HL-60 (cell line): ENCODE data around the gene TCF3.

ENCODE experiments used
- POLR2AphosphoS5 ChIP-seq: IDR thresholded peaks from 2 replicates; pipeline ENCODE4 v1.6.1; 2012; ENCODE audit warnings: low read depth
- TF ChIP-seq, protein P1 (sequence below): IDR thresholded peaks from one replicate; pipeline ENCODE4 v1.5.1; 2011; ENCODE audit warnings: low read length, control low read depth, inconsistent platforms; ENCODE audit not compliant: insufficient read depth

DNA sequence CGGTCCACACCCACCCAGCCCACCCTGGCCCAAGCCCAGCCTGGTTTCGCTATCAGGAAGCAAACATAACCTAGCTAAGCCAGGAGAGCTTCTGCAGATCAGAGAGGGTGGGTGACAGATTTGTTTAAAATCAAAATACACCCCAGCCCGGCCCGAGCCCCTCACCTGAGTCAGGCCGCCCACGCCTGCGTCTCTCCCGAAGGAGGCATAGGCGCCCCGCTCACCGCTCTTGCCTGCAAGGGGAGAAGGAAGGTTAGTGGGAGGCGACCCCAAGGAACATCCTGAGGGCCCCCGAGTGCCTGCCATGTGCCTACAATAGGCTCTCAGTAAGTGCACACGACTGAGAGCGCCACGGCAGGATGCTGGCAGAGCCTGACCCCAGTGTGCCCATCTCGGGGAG, 25.2 kb downstream of the TCF3 start:
- TF ChIP-seq, protein P1, sequence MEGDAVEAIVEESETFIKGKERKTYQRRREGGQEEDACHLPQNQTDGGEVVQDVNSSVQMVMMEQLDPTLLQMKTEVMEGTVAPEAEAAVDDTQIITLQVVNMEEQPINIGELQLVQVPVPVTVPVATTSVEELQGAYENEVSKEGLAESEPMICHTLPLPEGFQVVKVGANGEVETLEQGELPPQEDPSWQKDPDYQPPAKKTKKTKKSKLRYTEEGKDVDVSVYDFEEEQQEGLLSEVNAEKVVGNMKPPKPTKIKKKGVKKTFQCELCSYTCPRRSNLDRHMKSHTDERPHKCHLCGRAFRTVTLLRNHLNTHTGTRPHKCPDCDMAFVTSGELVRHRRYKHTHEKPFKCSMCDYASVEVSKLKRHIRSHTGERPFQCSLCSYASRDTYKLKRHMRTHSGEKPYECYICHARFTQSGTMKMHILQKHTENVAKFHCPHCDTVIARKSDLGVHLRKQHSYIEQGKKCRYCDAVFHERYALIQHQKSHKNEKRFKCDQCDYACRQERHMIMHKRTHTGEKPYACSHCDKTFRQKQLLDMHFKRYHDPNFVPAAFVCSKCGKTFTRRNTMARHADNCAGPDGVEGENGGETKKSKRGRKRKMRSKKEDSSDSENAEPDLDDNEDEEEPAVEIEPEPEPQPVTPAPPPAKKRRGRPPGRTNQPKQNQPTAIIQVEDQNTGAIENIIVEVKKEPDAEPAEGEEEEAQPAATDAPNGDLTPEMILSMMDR, result no peak
- no peak for TF ChIP-seq POLR2AphosphoS5
